K562 (cell line): ENCODE measurements around the gene IL10. TPM values are rescaled to one million over a fixed set of nuclear protein-coding genes. Genes with fewer than 3 reads are reported as not detected.
A peak's percentile ranks its signal among the peaks of the same experiment; 100 is the strongest.

Experiments
- ATAC-seq: fragments of 200-7000 bp; cut with Tn5 transposase; 3 replicates; pipeline ENCODE4 v1.9.1; 2020; ENCODE audit warnings: moderate library complexity
- Bru-seq: library from RNA; stranded (reverse); fragments of 400-500 nt; gene quantifications from one replicate; lab custom pipeline; 2021; lab: Mats Ljungman, UMichigan
- BruChase-seq, 2 experiments: library from RNA; stranded (reverse); fragments of 400-500 nt; gene quantifications; one replicate each; lab custom pipeline; 2021; lab: Mats Ljungman, UMichigan
- BruUV-seq: library from RNA; stranded (reverse); fragments of 400-500 nt; replicated peaks from 2 replicates; lab custom pipeline; 2021; lab: Mats Ljungman, UMichigan
- CTCF ChIA-PET: fragments of 300-600 bp; formaldehyde crosslinking; extraction: SDS; loops from one replicate; lab custom pipeline; 2021; ENCODE audit warnings: low intra/inter-chr PET ratio; lab: Yijun Ruan, JAX
- POLR2A ChIA-PET: fragments of 300-600, 350-650 bp; sonication (Branson Sonifier 250); formaldehyde crosslinking; extraction: SDS; loops from one replicate; lab custom pipeline; 2021; ENCODE audit warnings: antibody characterized with exemption, inconsistent platforms; lab: Yijun Ruan, JAX
- DNase-seq, 4 experiments: peaks; one replicate each; pipeline versions ENCODE4 v3.0.0 to v3.0.0-alpha.2; 2011 to 2018; ENCODE audit warnings: low spot score in 3 of 4, mixed read lengths in 3 of 4; ENCODE audit errors: extremely low read depth in 1 of 4
- FAIRE-seq: peaks from 2 replicates; lab custom pipeline; 2011; peaks lifted over from hg19 to GRCh38; lab: Jason Lieb, UNC
- H2AFZ ChIP-seq: 2 replicates; pipeline ENCODE4 v1.6.0; 2011; ENCODE audit warnings: low read depth, low read length, control low read depth, inconsistent platforms
- H3K27ac ChIP-seq: fragments of 200-600 bp; 3 replicates; pipeline ENCODE4 v1.8.0; 2011; ENCODE audit warnings: low read depth, mild to moderate bottlenecking, control low read depth, inconsistent platforms, low read length, moderate library complexity, mixed read lengths; ENCODE audit errors: extremely low read depth
- H3K27me3 ChIP-seq, 2 experiments: fragments of 300-600 bp in 1 of 2; 2 replicates in 1 of 2; 3 replicates in 1 of 2; pipeline versions ENCODE4 v1.6.0 to v1.8.0; 2011; ENCODE audit warnings: inconsistent platforms in 2 of 2, low read length in 2 of 2, mild to moderate bottlenecking in 1 of 2, mixed read lengths in 1 of 2, moderate library complexity in 1 of 2; ENCODE audit not compliant: control insufficient read depth in 2 of 2, insufficient read depth in 2 of 2
- H3K36me3 ChIP-seq: fragments of 300-600 bp; 3 replicates; pipeline ENCODE4 v1.8.0; 2011; ENCODE audit warnings: mild to moderate bottlenecking, low read length, inconsistent platforms; ENCODE audit not compliant: control insufficient read depth, insufficient read depth
- H3K4me1 ChIP-seq, 2 experiments: fragments of 200-600 bp in 1 of 2; replicated peaks in 1 of 2; 2 replicates in 1 of 2; 3 replicates in 1 of 2; pipeline versions ENCODE4 v1.5.1 to v1.8.0; 2011; ENCODE audit warnings: inconsistent platforms in 2 of 2, low read length in 2 of 2, mild to moderate bottlenecking in 1 of 2, mixed read lengths in 1 of 2, moderate library complexity in 1 of 2; ENCODE audit not compliant: control insufficient read depth in 2 of 2, insufficient read depth in 2 of 2
- H3K4me2 ChIP-seq: 2 replicates; pipeline ENCODE4 v1.6.1; 2011; ENCODE audit warnings: low read length, control low read depth, inconsistent platforms, mixed read lengths; ENCODE audit not compliant: insufficient read depth
- H3K4me3 ChIP-seq: fragments of 200-600 bp; sonication (generic), shearing (Covaris generic); 2 replicates; pipeline ENCODE4 v1.5.1; 2016; ENCODE audit warnings: control low read depth, inconsistent platforms
- H3K79me2 ChIP-seq: fragments of 200-600 bp; 3 replicates; pipeline ENCODE4 v1.8.0; 2011; ENCODE audit warnings: low read length, inconsistent platforms; ENCODE audit not compliant: control insufficient read depth, insufficient read depth
- H3K9ac ChIP-seq, 2 experiments: 2 replicates each; pipeline versions ENCODE4 v1.6.0 to v1.6.1; 2011; ENCODE audit warnings: low read depth in 2 of 2, low read length in 2 of 2, control low read depth in 1 of 2, inconsistent platforms in 1 of 2, mild to moderate bottlenecking in 1 of 2, mixed read lengths in 1 of 2; ENCODE audit not compliant: insufficient read depth in 1 of 2
- H3K9me1 ChIP-seq: one replicate; pipeline ENCODE4 v1.6.0; 2011; ENCODE audit warnings: inconsistent platforms, mild to moderate bottlenecking, low read length, moderate library complexity; ENCODE audit not compliant: control insufficient read depth, insufficient read depth
- H3K9me3 ChIP-seq: replicated peaks from 2 replicates; pipeline ENCODE4 v1.5.1; 2011; ENCODE audit warnings: low read depth, low read length, inconsistent platforms; ENCODE audit not compliant: control insufficient read depth, insufficient read depth
- H4K20me1 ChIP-seq: replicated peaks from 2 replicates; pipeline ENCODE4 v1.6.1; 2011; ENCODE audit warnings: low read length, inconsistent platforms, mixed read lengths; ENCODE audit not compliant: control insufficient read depth, insufficient read depth
- E4F1 ChIP-seq: fragments of 250-450 bp; sonication (Bioruptor Pico); IDR thresholded peaks from 2 replicates; pipeline ENCODE4 v1.5.0; 2021; ENCODE audit warnings: mild to moderate bottlenecking, borderline replicate concordance
- ERF ChIP-seq: fragments of 450-650 bp; formaldehyde crosslinking; IDR thresholded peaks from 2 replicates; pipeline ENCODE4 v1.4.0; 2020; ENCODE audit warnings: mild to moderate bottlenecking, mixed read lengths
- MAFF ChIP-seq: IDR thresholded peaks from 2 replicates; pipeline ENCODE4 v1.6.1; 2012; ENCODE audit warnings: low read length, improper control_type of control experiment
- MAFG ChIP-seq: fragments of 450-650 bp; conservative IDR thresholded peaks from 2 replicates; pipeline ENCODE4 v1.6.1; 2016; ENCODE audit warnings: missing genetic modification characterization, missing compliant biosample characterization
- MCM2 ChIP-seq: fragments of 450-650 bp; IDR thresholded peaks from 2 replicates; pipeline ENCODE4 v1.6.1; 2017; ENCODE audit warnings: low read depth, mild to moderate bottlenecking
- MCM7 ChIP-seq, 2 experiments: fragments of 450-650 bp; IDR thresholded peaks; 2 replicates each; pipeline ENCODE4 v1.6.1; 2016 to 2018
- PCBP1 ChIP-seq: fragments of 200-400 bp; formaldehyde crosslinking; IDR thresholded peaks from 2 replicates; pipeline ENCODE4 v1.6.1; 2018; ENCODE audit warnings: mild to moderate bottlenecking, low read depth, low read length; ENCODE audit not compliant: poor library complexity, severe bottlenecking
- PURB ChIP-seq: sonication (generic); formaldehyde crosslinking; IDR thresholded peaks from 2 replicates; pipeline ENCODE4 v1.9.0; 2021; ENCODE audit warnings: low read depth, mild to moderate bottlenecking, missing genetic modification reagents
- ZBTB11 ChIP-seq, 3 experiments: fragments of 200-800 bp in 1 of 3; fragments of 250-450 bp in 1 of 3; fragments of 450-650 bp in 1 of 3; sonication (Bioruptor Pico) in 1 of 3; sonication (Bioruptor generic) in 1 of 3; formaldehyde crosslinking in 1 of 3; IDR thresholded peaks; 2 replicates each; pipeline versions ENCODE4 v1.6.1 to v1.8.0; 2016 to 2022; ENCODE audit warnings: mild to moderate bottlenecking in 2 of 3, missing genetic modification characterization in 2 of 3, missing compliant biosample characterization in 1 of 3, moderate library complexity in 1 of 3
- ZNF133 ChIP-seq: fragments of 250-450 bp; sonication (Bioruptor Pico); IDR thresholded peaks from 2 replicates; pipeline ENCODE4 v1.4.0; 2020; ENCODE audit warnings: mild to moderate bottlenecking
- ZNF584 ChIP-seq: fragments of 200-800 bp; sonication (Bioruptor generic); IDR thresholded peaks from 2 replicates; pipeline ENCODE4 v1.6.1; 2016; ENCODE audit warnings: low read depth, mild to moderate bottlenecking, missing genetic modification characterization, missing compliant biosample characterization
- WGBS: fragments of 100-300 bp; shearing (Covaris generic); methylation state at CpG from one replicate; pipeline ENCODE4 v1.1.6; 2016; ENCODE audit warnings: low coverage, mixed read lengths; ENCODE audit not compliant: insufficient coverage; ENCODE audit errors: missing lambda C conversion rate; 5-methylcytosine and 5-hydroxymethylcytosine counted together
- in situ Hi-C: fragments of 300-500 bp; cut with MboI; formaldehyde crosslinking; loops from 4 replicates; pipeline ENCODE4 v1.15.0; 2018; ENCODE audit warnings: inconsistent platforms, mixed read lengths
- intact Hi-C: fragments of 100-400 bp; cut with micrococcal nuclease; formaldehyde crosslinking; loops from 2 replicates; pipeline ENCODE4 v1.14.2; 2022
- long read RNA-seq, 3 experiments: library from polyadenylated mRNA in 2 of 3; library from RNA in 1 of 3; unstranded in 2 of 3; stranded (forward) in 1 of 3; transcript quantifications; one replicate each; pipeline ENCODE4 v2.0.0, GENCODE V29; 2019 to 2022
- polyA minus RNA-seq, 3 experiments: library from RNA; depleted of rRNA, polyadenylated mRNA; stranded (reverse); fragments of >200 nt; gene quantifications; 2 replicates each; pipeline ENCODE4 v1.2.3, GENCODE V29; 2011
- polyA plus RNA-seq, 8 experiments: library from polyadenylated mRNA; depleted of rRNA in 4 of 8; stranded (reverse) in 5 of 8; unstranded in 3 of 8; fragments of >200 nt; fragmentation: Nextera tagmentation in 2 of 8; fragmentation: Illumina TruSeq in 1 of 8; extraction: Ambion mirVana in 2 of 8; extraction: Trizol in 1 of 8; gene quantifications; 2 replicates each; pipeline versions ENCODE4 v1.2.1 to v1.2.3, GENCODE V29; 2011 to 2014; ENCODE audit warnings: inconsistent platforms in 1 of 8, missing spikeins in 1 of 8
- total RNA-seq, 7 experiments: library from RNA; depleted of rRNA in 6 of 7; stranded (reverse); fragments of >200 nt in 6 of 7; fragmentation: Illumina TruSeq in 2 of 7; extraction: Trizol in 2 of 7; gene quantifications; 2 replicates each; pipeline versions ENCODE4 v1.2.1 to v1.2.3, GENCODE V29; 2011 to 2021; ENCODE audit warnings: low replicate concordance in 1 of 7

The IL10 gene
- total RNA-seq (2011; cell fraction: chromatin; rRNA removed; ENCODE audit: low replicate concordance), result not detected in 2 replicates
- not detected in 2 replicates for total RNA-seq (2011; cell fraction: nucleolus; rRNA removed)
- total RNA-seq (2011; cell fraction: nucleoplasm; rRNA removed), result not detected in 2 replicates
- total RNA-seq (2014; rRNA removed) (not detected in 2 replicates), total RNA-seq (2014; rRNA removed; fragmentation: Illumina TruSeq; extraction: Trizol) (not detected in 2 replicates), total RNA-seq (2015; rRNA removed; fragmentation: Illumina TruSeq; extraction: Trizol) (not detected in 2 replicates), total RNA-seq (2021) (not detected in 2 replicates), polyA plus RNA-seq (2011; rRNA removed) (0.05 and 0.29 TPM in 2 replicates), polyA plus RNA-seq (2014; fragmentation: Illumina TruSeq; extraction: Trizol) (not detected in 2 replicates), polyA plus RNA-seq (2014; fragmentation: Nextera tagmentation; extraction: Ambion mirVana) (not detected), polyA plus RNA-seq (2014; rRNA removed) (not detected in 2 replicates), polyA minus RNA-seq (2011; rRNA and poly(A)+ RNA removed) (not detected in 2 replicates), Bru-seq, nascent RNA (not detected), BruChase-seq, experiment 1, labeled RNA remaining after a 2-hour chase (not detected), BruChase-seq, experiment 2, labeled RNA remaining after a 6-hour chase (percentile 13 among the genes with signal in this experiment)
- polyA plus RNA-seq (2011; cell fraction: cytosol; rRNA removed), result 0.66 TPM in 1 of 2 replicates, not detected in the other
- polyA plus RNA-seq (2011; cell fraction: nucleus; rRNA removed), result 0.49 TPM in 1 of 2 replicates, not detected in the other
- polyA plus RNA-seq (2012), result 0.13 and 0.58 TPM in 2 replicates
- not detected in 2 replicates for polyA minus RNA-seq (2011; cell fraction: cytosol; rRNA and poly(A)+ RNA removed)
- polyA minus RNA-seq (2011; cell fraction: nucleus; rRNA and poly(A)+ RNA removed), result 0.89 TPM in 1 of 2 replicates, not detected in the other
- long read RNA-seq, experiment 1, result 0 reads
- long read RNA-seq, experiment 2, result 0 reads
- long read RNA-seq, experiment 3, result 0 reads

- H3K27me3 ChIP-seq, result peaks cover 36 to 70% of the 10 kb centered on the region in 2 experiments
- no TSS peak for BruUV-seq
- H4K20me1 ChIP-seq, result no peaks in the 10 kb centered on the region
- H3K36me3 ChIP-seq, result no peaks in the 10 kb centered on the region
- no peak within 1 kb of the TSS for H2AFZ ChIP-seq
- H3K4me3 ChIP-seq, result no peak within 1 kb of the TSS
- intact Hi-C loops (no loop called here), in situ Hi-C loops (no loop called here)
- ChIA-PET POLR2A (interaction anchor here (0.7 to 1.0 kb wide), 4 partner anchors 13 to 1047 kb away, joined by 3 to 5 read pairs (median 3); no protein-coding TSS in a partner anchor), CTCF (no interaction called here)
- 9% methylated on average over 8 of the region's 8 CpGs for WGBS
- H3K4me1 ChIP-seq, result peaks cover 0 to 18% of the 10 kb centered on the region in 2 experiments; a peak in 3 of 5 replicates
- no peak within 1 kb of the TSS for H3K9ac ChIP-seq
- no peak for ATAC-seq
- no peaks in the 10 kb centered on the region for H3K9me1 ChIP-seq
- no peak within 1 kb of the TSS for H3K4me2 ChIP-seq
- H3K27ac ChIP-seq, result no peak within 1 kb of the TSS
- H3K9me3 ChIP-seq, result no peaks in the 10 kb centered on the region
- DNase-seq, result no peak
- H3K79me2 ChIP-seq, result no peaks in the 10 kb centered on the region
- FAIRE-seq, result no peak
- TF ChIP-seq ZBTB11 (CRISPR knock-in tag; IDR thresholded peaks at IDR 0.05), result no peak
- peak; percentile 94 for TF ChIP-seq MAFG (tag)
- no peak for TF ChIP-seq ZNF133
- TF ChIP-seq ERF (CRISPR knock-in tag), result no peak
- TF ChIP-seq MCM2, result no peak
- TF ChIP-seq MCM7 (IDR thresholded peaks at IDR 0.05), result no peak
- no peak for TF ChIP-seq PURB (CRISPR knock-in tag)
- TF ChIP-seq PCBP1, result no peak
- no peak for TF ChIP-seq E4F1 (CRISPR knock-in tag)
- TF ChIP-seq ZNF584, result no peak
- TF ChIP-seq MAFF, result peak; percentile 96
These were observed at the start of gene IL10 for GRCh38 chr1:206772243-206772937. TSS of gene IL10 (minus strand) at chr1:206772494. CDS start at chr1:206772435, 59 bp downstream.
